HCEC 1CT (cell line): ENCODE measurements around the gene CISD3.

Source experiments
- DNase-seq: peaks from one replicate; pipeline ENCODE4 v3.0.0-alpha.2; 2017

CISD3 gene

GRCh38 chr17:38779965-38780752 lies 50.0 kb downstream of the CISD3 start:
- no peak for DNase-seq

- no peak for DNase-seq
These were observed 53.1 kb downstream of the CISD3 start for GRCh38 chr17:38783227-38783626.
